Measurements from ENCODE around the gene ZNF474.

Gene ZNF474

DNA sequence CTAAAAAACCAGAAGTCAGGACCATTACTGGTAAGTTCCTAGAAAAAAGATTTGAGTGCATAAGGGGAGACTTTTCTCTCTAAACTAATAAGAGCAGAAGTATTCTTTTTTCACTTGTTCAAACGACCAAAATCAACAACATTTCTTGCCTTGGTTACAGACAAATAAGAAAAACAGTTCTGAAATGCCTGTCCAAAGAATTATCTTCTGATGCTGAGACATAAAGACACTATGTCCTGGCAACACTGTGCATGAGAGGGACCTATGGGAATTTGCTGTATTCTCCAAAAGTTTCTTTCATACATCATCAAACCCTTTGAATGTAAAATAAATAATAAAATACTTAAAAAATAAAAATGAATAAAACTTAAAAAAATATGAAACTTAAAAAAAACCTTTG lies 50.4 kb downstream of the ZNF474 start:
- FAIRE-seq (no peak), DNase-seq (ENCODE audit: insufficient read length, low spot score) (no peak)

DNA sequence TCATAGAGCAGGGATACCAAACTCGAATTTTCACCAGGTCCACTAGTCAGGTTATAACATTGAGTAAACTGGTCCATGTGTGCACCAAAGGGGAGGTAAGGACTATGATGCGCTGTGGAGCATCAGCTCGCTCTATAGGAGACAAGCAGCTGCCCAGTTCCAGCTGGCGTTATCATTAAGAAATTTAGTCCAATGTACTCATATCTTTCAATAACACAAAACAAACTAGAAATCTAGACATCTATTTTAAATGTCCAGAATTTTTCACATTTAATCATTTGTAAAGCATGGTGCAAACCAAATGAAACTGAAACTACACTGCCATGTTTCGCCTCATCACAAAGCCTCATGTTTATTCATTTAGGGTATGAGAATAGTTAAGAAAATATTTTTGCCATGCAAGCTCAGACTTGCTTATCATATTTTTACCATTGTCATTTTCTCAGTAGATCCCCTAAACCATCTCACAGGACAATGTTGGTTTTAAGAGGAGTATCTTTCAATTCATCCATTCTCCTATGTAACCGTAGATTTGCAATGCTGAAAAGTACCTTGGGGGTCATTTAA lies 50.9 kb downstream of the ZNF474 start:
- FAIRE-seq, result peak; percentile 23
- no peak for DNase-seq (ENCODE audit: insufficient read length, low spot score)

DNA sequence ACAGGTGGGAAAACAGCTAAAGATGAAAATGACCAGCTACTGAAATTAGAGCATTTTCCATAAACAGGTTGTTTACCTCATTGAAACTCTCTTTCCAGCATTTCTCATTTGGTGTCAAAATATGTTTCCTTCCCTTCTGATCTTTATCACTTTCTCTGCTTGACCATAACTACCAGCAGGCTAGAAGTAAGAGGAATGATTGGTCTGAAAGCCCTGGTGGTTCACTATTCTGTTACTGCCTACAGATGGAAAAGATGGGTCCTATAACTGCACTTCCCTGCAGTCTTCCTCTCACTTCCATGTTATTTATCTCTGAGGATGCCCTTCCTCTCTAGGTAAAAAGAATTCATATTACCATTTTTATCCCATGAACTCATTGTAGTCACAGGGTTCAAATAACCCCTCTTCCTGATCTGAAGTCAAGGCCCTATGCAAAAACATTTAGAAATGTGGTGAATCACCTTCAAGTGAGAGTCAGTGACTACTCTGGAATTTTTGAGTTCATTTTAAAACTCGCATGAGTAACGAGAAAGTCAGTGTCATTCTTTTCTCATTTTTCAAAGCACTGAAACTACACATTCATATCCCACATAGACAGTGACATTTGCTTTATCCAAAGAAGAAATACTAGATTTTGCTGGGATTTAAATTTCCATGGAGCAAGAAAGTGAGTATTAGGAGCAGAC lies 51.7 kb downstream of the ZNF474 start:
- FAIRE-seq (no peak), DNase-seq (ENCODE audit: insufficient read length, low spot score) (no peak)

DNA sequence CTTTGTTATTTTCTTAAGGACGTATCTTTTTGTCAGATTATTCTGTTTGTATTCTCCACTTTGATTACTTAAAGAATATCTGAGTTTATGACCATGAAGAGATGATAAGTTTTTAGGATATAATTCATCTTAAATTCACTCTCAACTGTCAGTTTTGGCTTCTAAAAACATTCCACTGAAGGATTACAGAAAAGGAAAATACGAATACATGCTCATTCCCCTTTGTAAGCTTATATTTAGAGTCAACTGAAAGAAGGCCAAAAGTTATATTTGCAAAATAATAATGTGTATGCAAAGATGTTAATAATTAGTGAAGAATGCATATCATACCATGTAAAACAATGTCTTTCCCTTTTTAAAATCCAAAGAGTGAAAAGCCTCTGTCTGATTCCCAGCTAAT lies 52.5 kb downstream of the ZNF474 start:
- DNase-seq (ENCODE audit: insufficient read length, low spot score) (no peak), FAIRE-seq (no peak)

DNA sequence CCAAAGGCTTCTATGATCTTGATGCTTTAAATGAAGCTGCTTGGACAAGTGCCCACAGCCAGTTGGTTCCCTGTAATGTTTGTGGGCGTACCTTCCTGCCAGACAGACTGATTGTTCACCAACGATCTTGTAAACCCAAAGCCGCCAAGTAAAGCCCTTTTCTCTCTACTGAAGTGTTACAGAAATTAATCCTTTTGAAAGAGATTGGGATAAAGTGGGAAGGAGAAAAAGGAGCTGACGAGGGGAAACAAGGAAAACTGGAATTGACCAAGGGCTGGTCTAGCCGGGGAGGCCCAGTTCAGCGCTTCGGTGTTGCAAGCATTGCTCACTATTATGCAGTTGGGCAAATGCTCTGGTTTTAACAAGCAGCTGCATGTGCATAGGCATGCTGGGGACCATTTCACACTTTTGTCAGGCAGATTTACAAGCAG lies 53.2 kb downstream of the ZNF474 start:
- DNase-seq (ENCODE audit: insufficient read length, low spot score), result no peak
- no peak for FAIRE-seq

DNA sequence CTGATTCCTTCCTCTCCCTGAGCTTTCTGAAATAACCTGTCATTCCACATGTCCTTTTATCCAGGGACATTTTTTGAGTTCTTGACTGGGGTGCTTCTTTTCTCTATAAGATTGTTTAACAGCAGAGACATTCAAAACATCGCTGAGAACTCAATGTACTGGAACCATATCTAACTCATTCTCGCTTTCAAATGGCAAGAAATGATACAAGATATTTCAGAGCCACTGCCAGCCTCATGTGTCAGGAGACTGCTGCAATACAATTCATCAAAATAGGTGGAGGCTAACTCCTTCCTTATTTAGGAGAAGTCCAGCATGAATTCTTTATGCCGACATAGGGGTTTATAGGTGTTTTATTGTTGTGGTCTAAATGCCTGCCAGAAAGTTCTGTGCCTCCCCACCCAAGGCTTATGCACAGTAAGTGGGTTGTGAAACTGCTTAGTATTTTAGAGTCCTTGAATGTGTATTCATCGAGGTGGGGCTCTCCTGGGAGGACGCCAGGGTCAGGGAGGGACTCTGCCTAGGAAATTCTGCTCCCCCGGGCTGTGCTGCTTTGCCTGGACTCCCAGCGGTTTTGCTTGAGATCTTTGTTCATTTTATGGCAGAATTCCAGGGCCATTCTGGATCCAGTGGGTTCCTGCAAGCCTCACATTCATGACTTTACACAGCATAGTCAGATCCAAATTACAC lies 53.9 kb downstream of the ZNF474 start:
- no peak for FAIRE-seq
- DNase-seq (ENCODE audit: insufficient read length, low spot score), result no peak

DNA sequence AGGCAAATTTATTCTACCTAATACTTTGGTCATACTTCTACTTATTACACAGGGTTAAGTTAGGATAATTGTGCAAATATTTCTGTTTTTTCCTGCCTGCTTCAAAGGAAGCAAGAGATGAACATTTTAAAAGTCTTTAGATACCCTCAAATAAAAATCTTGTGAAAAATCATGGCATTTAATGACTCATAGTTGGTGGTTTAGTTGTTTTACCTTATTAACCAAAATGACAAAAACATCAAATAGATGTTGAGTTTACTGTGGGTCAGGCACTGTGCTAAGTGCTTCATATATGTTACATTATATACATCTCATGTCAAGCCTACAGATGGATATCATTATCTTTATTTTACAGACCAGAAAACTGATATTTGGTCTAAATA lies 54.4 kb downstream of the ZNF474 start:
- DNase-seq (ENCODE audit: insufficient read length, low spot score) (no peak), FAIRE-seq (no peak)

DNA sequence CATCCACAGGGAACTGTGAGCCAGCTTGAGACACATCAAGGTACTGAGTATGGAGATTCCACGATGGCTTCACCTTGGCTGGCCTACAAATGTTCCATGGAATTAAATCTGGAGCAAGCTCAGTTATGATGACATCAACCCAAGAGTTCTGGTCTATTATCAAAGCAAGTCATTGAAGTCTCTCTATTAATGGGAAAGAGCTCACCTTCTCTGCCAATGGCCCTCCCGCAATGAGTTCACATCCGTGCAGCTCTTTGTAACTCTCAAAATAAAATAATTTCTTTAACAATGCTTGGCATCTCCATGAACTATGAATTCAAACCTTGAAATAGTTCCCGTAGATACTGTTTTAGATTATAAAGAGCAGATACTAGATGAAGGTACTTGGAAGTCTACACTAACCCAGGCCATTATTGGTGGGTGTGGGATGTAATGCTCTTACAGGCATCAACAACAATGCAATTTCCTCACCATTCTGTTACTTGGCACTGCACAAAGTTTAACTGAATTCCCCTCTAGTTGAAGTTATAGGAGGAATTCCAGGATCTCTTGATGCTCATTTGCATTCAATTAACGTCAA lies 55.4 kb downstream of the ZNF474 start:
- FAIRE-seq (no peak), DNase-seq (ENCODE audit: insufficient read length, low spot score) (no peak)

DNA sequence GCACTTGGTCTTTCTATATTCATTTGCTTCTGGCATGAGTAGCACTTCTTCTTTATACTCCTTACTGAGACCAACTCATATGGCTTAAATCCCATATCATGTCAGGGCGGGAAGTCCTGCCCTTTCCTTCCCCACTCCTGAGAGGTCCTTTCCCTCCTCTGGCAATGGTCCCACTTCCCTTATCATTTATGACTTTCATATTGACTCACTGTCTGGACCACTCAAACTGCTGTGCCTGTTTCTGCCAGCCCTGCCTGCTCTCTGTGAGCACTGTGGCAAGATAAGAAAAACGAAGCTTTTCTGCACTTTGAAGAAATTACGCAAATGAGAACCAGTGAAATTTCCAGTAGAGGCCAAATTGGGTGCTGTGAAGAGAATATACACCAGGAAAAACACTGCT lies 58.1 kb downstream of the ZNF474 start:
- FAIRE-seq (no peak), DNase-seq (ENCODE audit: insufficient read length, low spot score) (no peak)

DNA sequence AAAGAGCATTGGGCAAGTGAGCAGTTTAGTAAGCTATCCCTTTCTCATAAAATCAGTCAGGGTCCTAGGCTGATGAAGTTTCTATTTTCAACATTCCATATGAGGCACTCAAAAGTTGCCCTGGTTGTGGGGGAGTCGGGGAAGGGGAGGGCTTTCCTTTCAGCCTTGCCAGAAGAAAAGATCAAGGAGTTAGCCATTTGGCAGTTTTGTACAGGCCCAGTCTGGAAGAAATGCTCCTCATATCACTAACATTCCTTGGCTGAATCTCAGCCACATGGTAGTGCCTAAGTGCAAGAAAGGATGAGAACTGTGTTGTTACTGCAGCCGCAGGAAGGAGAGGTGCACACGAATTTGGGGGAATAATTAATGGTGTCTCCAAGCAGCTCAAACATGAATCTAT lies 60.8 kb downstream of the ZNF474 start:
- DNase-seq (ENCODE audit: insufficient read length, low spot score) (no peak), FAIRE-seq (no peak)

DNA sequence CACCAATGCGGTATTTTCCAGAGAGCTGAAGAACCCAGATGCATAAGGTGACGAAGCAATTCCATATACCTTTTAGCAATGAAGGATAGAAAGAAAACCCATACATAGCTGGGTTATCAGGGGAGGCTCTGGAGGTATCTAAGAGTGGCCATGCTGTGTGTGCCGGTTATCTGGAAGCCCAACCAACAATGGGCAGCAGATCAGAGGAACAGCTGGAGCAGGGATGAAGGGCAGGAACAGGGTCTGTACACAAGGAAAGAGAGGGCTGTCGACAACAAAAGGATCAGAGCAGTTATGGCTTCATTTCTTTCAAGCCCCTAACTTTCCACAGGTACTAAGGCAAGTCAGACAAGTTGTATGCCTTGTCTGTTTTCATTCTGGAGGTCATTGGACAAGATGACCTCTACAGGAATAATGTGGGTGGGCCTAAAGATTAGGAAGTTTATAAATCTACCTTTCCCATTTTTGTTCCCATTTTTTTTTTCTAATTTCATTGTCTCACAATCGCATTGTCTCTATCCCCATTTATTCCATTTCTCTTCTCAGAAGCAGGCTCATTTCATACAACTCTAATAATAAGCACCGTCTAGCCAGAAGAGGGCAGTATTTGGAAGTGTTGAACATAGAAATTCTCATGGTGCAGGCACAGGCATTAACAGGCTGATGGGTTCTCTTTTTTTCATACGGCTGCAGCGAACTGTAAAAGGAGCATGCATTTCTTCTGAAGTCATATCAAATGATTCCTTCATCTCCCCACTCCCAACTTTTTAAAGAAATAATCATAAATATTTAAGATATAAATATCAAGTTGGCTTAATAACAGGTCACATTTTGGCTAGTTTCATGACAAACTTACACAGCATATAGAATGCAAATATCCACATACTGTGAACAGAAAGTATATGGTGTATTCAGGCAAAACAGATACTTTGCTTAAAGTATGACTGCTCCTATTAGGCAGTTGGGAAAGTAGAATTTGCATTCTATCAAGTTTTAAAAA lies 63.5 kb downstream of the ZNF474 start:
- peak; percentile 7 for DNase-seq (ENCODE audit: insufficient read length, low spot score)
- FAIRE-seq, result peak; percentile 35

DNA sequence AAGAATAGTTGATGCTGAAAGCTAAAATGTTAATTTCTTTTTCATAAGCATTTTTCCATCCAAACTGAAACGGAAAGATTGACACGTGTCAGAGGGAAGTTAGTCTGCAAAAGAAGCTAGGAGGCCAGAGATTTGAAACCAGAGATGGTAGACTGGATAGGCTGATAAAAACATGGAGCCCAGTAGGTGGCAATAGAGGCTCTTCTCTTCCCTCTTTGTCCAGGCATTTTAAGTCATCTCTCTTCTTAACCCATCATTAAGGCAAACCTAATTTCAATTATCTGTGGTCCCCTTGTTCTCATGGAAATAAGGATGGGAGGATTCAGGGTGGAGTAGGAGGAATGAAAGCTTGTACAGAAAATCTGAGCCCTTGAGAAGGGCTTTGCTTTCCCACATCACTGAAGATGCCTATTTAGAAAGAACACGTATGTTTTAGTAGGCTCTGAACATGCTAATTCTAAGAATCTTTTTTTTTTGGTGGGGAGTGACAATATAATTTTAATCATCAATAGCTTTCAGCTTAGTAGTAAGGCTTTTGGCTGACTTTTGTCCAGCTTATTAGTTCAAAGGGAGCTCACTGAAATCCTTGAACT lies 66.6 kb downstream of the ZNF474 start:
- FAIRE-seq (no peak), DNase-seq (ENCODE audit: insufficient read length, low spot score) (no peak)

DNA sequence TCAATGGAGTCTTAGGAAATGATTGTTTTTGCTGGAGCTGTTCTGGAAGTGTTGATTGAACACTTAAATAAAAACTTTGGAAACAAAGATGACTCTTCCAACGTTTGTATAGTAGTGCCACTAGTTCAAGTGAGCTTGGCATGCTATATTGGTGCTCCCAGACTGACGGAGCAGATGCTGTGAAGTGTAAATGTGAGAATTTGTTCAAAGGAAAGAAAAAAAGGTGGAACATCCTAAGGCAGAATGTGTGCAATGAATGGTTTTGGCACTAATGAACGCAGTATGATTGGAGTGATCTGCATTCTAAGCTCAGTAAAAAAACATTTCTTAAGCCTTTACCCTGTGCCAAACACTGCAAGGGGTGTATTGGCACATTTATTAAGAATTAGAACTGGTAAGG lies 69.8 kb downstream of the ZNF474 start:
- no peak for FAIRE-seq
- DNase-seq (ENCODE audit: insufficient read length, low spot score), result no peak

DNA sequence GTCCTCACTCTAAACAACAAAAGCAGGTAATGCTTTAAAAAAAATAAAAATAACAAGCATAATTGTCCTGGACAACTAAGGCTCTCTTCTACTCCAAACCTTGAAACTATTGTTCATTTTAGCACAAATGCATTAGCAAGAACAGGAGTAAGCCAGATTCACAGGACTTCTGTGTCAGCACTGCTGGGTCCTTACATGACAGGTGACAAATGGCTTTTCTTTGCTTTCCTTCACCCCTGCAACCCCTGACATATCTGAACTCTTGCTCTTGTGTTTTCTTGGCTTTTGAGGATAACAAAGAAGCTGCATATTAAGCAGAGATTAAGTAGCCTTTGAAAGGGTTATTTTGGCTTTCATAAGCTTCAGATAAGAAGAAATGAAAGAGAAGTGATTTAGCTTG lies 71.1 kb downstream of the ZNF474 start:
- no peak for FAIRE-seq

DNA sequence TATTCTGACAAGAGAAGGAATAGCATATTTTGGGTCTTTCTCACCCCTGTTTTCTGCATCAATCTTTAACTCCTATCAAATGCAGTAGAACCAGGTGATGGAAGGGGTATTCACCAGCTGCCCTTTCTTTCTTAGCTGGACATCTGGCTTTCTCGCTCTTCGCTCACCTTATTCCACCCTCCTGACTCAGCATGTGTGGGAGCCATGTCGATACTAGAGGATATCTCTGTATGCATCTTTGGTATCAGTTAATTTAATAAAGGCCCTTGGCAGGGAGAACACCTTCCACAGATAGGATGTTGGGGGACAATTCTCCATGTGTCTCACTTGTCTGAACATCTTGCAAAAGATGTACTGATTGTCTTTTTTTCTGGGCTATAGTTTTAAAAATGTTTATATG lies 71.5 kb downstream of the ZNF474 start:
- DNase-seq (ENCODE audit: insufficient read length, low spot score), result no peak
- FAIRE-seq, result no peak

More for the DNA sequence above, 71.1 kb downstream of the ZNF474 start:
- DNase-seq (ENCODE audit: insufficient read length, low spot score), result no peak

DNA sequence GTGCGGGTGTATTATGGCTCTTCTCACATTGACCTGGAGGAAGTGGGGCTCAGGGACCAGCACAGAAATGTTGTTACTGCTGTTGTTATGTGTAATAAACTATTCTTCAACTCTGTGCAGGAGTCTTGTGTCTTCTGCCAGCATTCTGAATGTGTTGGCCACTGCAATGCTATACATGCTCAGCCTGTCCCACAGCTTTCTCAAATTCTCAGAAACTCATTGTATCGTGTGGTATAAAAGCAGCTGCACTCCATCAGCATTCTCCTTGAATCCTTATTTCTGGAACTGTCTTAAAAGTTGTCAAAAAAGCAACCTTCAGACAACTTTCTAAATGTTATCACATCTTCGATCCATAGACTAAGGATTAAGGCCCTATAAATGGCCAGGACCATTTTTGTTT lies 72.0 kb downstream of the ZNF474 start:
- no peak for DNase-seq (ENCODE audit: insufficient read length, low spot score)
- no peak for FAIRE-seq

DNA sequence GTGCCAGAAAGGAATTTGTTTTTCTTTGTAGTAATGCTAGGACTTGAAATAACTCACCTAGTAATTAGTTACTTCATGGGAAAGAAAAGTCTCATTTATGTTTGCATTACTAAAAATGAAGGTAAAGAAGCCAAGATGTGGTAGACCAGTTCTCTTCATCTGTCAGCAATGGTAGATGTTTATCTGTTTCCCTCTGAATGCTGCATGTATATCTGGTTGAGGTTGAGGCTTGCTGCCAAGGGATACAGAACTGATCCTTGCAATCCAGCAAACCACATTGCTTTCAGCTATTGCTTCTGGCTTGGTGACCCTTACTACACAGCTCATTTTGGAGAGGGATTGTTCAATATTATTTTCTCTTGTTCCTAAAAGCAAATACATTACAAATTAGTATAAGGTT lies 73.6 kb downstream of the ZNF474 start:
- no peak for DNase-seq (ENCODE audit: insufficient read length, low spot score)
- FAIRE-seq, result no peak

All from GM19239 (cell line).